Prostate gland (tissue), 2 donors: ENCODE measurements around the gene EDDM13. TPM values are rescaled to one million over a fixed set of nuclear protein-coding genes. Genes with fewer than 3 reads are reported as not detected.

ENCODE experiments used
- DNase-seq: peaks from one replicate; pipeline ENCODE4 v3.0.0-alpha.2; 2019; ENCODE audit warnings: low spot score
- H3K27ac ChIP-seq, 2 donors: fragments of 200-600 bp; sonication (generic); 2 replicates each; pipeline ENCODE4 v1.5.1; 2017 to 2019
- H3K27me3 ChIP-seq: fragments of 200-600 bp; sonication (generic); replicated peaks from 2 replicates; pipeline ENCODE4 v1.5.1; 2019; ENCODE audit not compliant: insufficient read depth
- H3K36me3 ChIP-seq, 2 donors: fragments of 200-600 bp; sonication (generic); 1 replicate in 1 of 2; 2 replicates in 1 of 2; pipeline versions ENCODE4 v1.5.1 to v1.8.1; 2017 to 2019
- H3K4me1 ChIP-seq: fragments of 200-600 bp; sonication (generic); replicated peaks from 2 replicates; pipeline ENCODE4 v1.5.1; 2019
- H3K4me3 ChIP-seq, 2 donors: fragments of 200-600 bp; sonication (generic); 2 replicates each; pipeline ENCODE4 v1.5.1; 2017 to 2019
- H3K9me3 ChIP-seq: fragments of 200-600 bp; sonication (generic); 2 replicates; pipeline ENCODE4 v1.5.1; 2017
- CTCF ChIP-seq, 4 experiments: fragments of 200-600 bp in 2 of 4; fragments of 450-650 bp in 2 of 4; sonication (generic) in 2 of 4; IDR thresholded peaks; 1 replicate in 3 of 4; 2 replicates in 1 of 4; pipeline ENCODE4 v1.5.1; 2016 to 2019; ENCODE audit warnings: antibody characterized with exemption in 4 of 4, mild to moderate bottlenecking in 2 of 4, moderate library complexity in 2 of 4
- POLR2A ChIP-seq: fragments of 450-650 bp; IDR thresholded peaks from one replicate; pipeline ENCODE4 v1.6.1; 2016; ENCODE audit warnings: antibody characterized with exemption, mild to moderate bottlenecking
- POLR2AphosphoS5 ChIP-seq: sonication (generic); formaldehyde crosslinking; IDR thresholded peaks from one replicate; pipeline ENCODE4 v1.6.1; 2017; ENCODE audit warnings: antibody characterized with exemption
- WGBS: methylation state at CpG from one replicate; pipeline ENCODE4 v1.1.5; 2018; 5-methylcytosine and 5-hydroxymethylcytosine counted together
- intact Hi-C: fragments of 100-400 bp; cut with DNase I; formaldehyde crosslinking; loops from one replicate; pipeline ENCODE4 v1.14.2; 2022
- total RNA-seq, 2 donors: library from RNA; depleted of rRNA; stranded (reverse); fragments of >200 nt; gene quantifications; one replicate each; pipeline ENCODE4 v1.1.0, GENCODE V29; 2016

Gene EDDM13
- total RNA-seq, 2 donors from 2014 or later: not detected

DNA sequence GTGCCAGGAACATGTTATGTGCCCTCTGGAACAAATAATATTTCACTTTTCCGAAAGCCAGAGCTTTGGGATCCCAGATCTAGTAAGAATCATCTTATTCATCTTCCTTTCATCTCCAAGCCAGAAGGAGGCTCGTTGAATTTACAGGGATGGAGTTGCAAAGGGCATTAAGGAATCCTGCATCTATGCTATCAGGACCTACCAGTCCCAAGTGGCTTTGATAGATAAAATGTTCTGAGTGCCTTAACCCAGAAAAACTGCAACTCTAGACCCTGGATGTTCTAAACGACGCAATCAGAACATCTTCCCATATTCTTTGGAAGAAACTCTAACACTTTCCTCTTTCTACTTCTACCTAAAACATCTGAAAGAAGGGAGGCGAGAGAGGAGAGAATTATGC lies 9.2 kb upstream of the EDDM13 start:
- H3K4me1 ChIP-seq: no peaks in the 10 kb centered on the region
- no peak for DNase-seq
- no peak overlapping the region for H3K27ac ChIP-seq
- H3K4me3 ChIP-seq: no peak overlapping the region
- WGBS: 91% methylated on average over 5 of the region's 5 CpGs
- H3K9me3 ChIP-seq: no peaks in the 10 kb centered on the region
- H3K27me3 ChIP-seq: no peaks in the 10 kb centered on the region
- intact Hi-C loops: no loop called here
- TF ChIP-seq POLR2A (no peak), POLR2AphosphoS5 (no peak), CTCF (IDR thresholded peaks at IDR 0.05) (no peak)
- no peaks in the 10 kb centered on the region for H3K36me3 ChIP-seq

- TF ChIP-seq POLR2A (no peak), CTCF (IDR thresholded peaks at IDR 0.05) (no peak)
- no peak for DNase-seq
- WGBS: 69% methylated on average over 3 of the region's 3 CpGs
- Histone ChIP-seq H3K36me3 (no peaks in the 10 kb centered on the region), H3K4me1 (no peaks in the 10 kb centered on the region), H3K27me3 (no peaks in the 10 kb centered on the region), H3K4me3 (no peak overlapping the region), H3K27ac (no peak overlapping the region), H3K9me3 (no peaks in the 10 kb centered on the region)
- intact Hi-C loops: no loop called here
Measured at GRCh38 chr19:56266051-56266450, 6.5 kb upstream of the EDDM13 start.

DNA sequence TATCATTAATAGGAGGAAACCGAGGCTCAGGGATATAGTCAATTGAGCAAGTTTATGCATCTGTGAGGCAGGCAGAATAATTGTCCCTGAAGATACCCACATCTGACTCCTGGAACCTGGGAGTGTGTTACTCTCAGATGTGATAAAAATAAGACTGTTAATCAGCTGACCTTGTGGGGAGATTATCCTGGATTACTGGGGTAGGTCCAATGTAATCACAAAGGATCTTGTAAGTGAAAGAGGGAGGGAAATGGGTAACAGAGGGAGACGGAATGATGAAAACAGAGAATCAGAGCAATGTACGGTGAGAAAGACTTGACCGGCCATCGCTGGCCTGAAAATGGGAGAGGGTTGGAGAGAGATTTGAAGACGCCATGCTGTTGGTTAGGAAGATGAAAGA lies 3.2 kb upstream of the EDDM13 start:
- no peak overlapping the region for H3K27ac ChIP-seq
- no peak for DNase-seq
- H3K9me3 ChIP-seq: no peaks in the 10 kb centered on the region
- no peak overlapping the region for H3K4me3 ChIP-seq
- H3K4me1 ChIP-seq: no peaks in the 10 kb centered on the region
- no peak for TF ChIP-seq POLR2A
- no peak for TF ChIP-seq POLR2AphosphoS5
- no peak for TF ChIP-seq CTCF (IDR thresholded peaks at IDR 0.05)
- 96% methylated on average over 6 of the region's 6 CpGs for WGBS
- no peaks in the 10 kb centered on the region for H3K27me3 ChIP-seq
- H3K36me3 ChIP-seq: no peaks in the 10 kb centered on the region
- intact Hi-C loops: no loop called here

DNA sequence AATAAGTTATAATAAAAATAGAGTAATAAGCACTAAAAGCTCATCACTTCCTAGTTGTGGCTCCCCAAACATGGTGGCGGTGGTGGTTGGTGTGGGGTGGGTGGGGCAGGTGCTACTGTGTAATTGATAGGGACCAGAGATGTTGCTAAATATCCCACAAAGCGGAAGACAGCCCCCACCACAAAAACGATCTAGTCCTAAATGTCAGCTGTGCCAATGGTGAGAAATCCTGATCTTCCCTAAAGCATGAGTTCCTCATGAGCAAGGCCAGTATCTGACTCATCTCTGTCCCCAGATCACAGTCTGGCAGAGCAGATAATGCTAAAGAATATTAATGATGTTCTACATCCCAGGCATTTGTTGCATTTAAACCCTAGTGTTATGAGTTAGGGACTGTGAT lies 1.9 kb upstream of the EDDM13 start:
- intact Hi-C loops: no loop called here
- H3K27ac ChIP-seq: no peak overlapping the region
- no peaks in the 10 kb centered on the region for H3K9me3 ChIP-seq
- no peaks in the 10 kb centered on the region for H3K27me3 ChIP-seq
- no peaks in the 10 kb centered on the region for H3K36me3 ChIP-seq
- DNase-seq: no peak
- WGBS: 71% methylated on average over 3 of the region's 3 CpGs
- H3K4me1 ChIP-seq: no peaks in the 10 kb centered on the region
- no peak overlapping the region for H3K4me3 ChIP-seq
- no peak for TF ChIP-seq CTCF (IDR thresholded peaks at IDR 0.05)
- TF ChIP-seq POLR2AphosphoS5: no peak
- no peak for TF ChIP-seq POLR2A

DNA sequence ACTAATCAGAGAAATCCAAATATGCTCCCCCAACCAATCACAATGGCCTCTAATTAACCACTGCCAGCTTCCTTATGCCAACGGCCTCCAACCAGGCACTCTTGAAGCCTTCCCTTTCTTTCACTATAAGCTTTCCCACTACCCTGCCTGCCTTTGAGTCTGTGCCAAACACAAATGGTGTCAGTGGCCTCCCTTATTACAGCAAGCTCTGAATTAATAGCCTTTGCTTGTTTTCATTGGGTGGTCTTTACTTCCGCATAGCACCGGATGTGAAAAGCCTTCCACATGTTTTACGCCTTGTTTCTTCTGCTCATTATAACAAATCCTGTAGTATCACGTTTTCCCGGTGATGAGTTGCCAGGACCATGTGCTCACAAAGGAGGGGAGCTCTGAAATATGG lies 1.4 kb upstream of the EDDM13 start:
- TF ChIP-seq CTCF (IDR thresholded peaks at IDR 0.05): no peak
- TF ChIP-seq POLR2A: no peak
- TF ChIP-seq POLR2AphosphoS5: no peak
- Histone ChIP-seq H3K27ac (no peak overlapping the region), H3K9me3 (no peaks in the 10 kb centered on the region), H3K27me3 (no peaks in the 10 kb centered on the region), H3K4me1 (no peaks in the 10 kb centered on the region), H3K36me3 (no peaks in the 10 kb centered on the region), H3K4me3 (no peak overlapping the region)
- intact Hi-C loops: no loop called here
- no peak for DNase-seq
- 63% methylated on average over 6 of the region's 6 CpGs for WGBS
